SK-N-SH (cell line): Measurements from ENCODE around the gene MYO7A. TPM values are rescaled to one million over a fixed set of nuclear protein-coding genes. Genes with fewer than 3 reads are reported as not detected.
A peak's percentile ranks its signal among the peaks of the same experiment; 100 is the strongest.

Source experiments
- CTCF ChIA-PET: fragments of 300-600, 350-600 bp; formaldehyde crosslinking; extraction: SDS; loops from one replicate; lab custom pipeline; 2021; lab: Yijun Ruan, JAX
- POLR2A ChIA-PET: fragments of 350-600 bp; sonication (Branson Sonifier 250); formaldehyde crosslinking; extraction: SDS; loops from one replicate; lab custom pipeline; 2020; ENCODE audit warnings: antibody characterized with exemption, inconsistent platforms; lab: Yijun Ruan, JAX
- DNase-seq: peaks from one replicate; pipeline ENCODE4 v3.0.0; 2012
- H2AFZ ChIP-seq: fragments of 200-600 bp; sonication (generic); 2 replicates; pipeline ENCODE4 v1.8.1; 2016; ENCODE audit warnings: antibody characterized with exemption, mild to moderate bottlenecking, low read depth
- H3F3A ChIP-seq: fragments of 200-600 bp; sonication (generic); replicated peaks from 2 replicates; pipeline ENCODE3; 2016; ENCODE audit warnings: antibody characterized with exemption, mild to moderate bottlenecking; ENCODE audit not compliant: insufficient read depth
- H3K27ac ChIP-seq, 2 experiments: fragments of 200-500 bp in 1 of 2; fragments of 200-600 bp in 1 of 2; sonication (Bioruptor generic) in 1 of 2; sonication (generic), shearing (Covaris generic) in 1 of 2; 2 replicates each; pipeline versions ENCODE4 v1.5.1 to v1.6.1; 2014 to 2016; ENCODE audit warnings: low read depth in 2 of 2, inconsistent platforms in 1 of 2, low read length in 1 of 2, mild to moderate bottlenecking in 1 of 2, mixed read lengths in 1 of 2
- H3K27me3 ChIP-seq: fragments of 200-600 bp; sonication (generic), shearing (Covaris generic); 2 replicates; pipeline ENCODE4 v1.6.1; 2016; ENCODE audit warnings: mixed run types; ENCODE audit not compliant: insufficient read depth
- H3K36me3 ChIP-seq, 2 experiments: fragments of 200-500 bp in 1 of 2; fragments of 200-600 bp in 1 of 2; sonication (Bioruptor generic) in 1 of 2; sonication (generic) in 1 of 2; replicated peaks in 1 of 2; 2 replicates each; pipeline versions ENCODE3 to v1.5.1; 2014 to 2016; ENCODE audit warnings: low read length in 1 of 2, mild to moderate bottlenecking in 1 of 2; ENCODE audit not compliant: insufficient read depth in 2 of 2, control insufficient read depth in 1 of 2
- H3K4me1 ChIP-seq, 2 experiments: fragments of 200-500 bp in 1 of 2; fragments of 200-600 bp in 1 of 2; sonication (Bioruptor generic) in 1 of 2; sonication (generic), shearing (Covaris generic) in 1 of 2; 2 replicates each; pipeline versions ENCODE4 v1.5.1 to v1.6.1; 2014 to 2016; ENCODE audit warnings: low read depth in 1 of 2, low read length in 1 of 2, mixed run types in 1 of 2; ENCODE audit not compliant: insufficient read depth in 2 of 2, control insufficient read depth in 1 of 2
- H3K4me2 ChIP-seq: fragments of 200-600 bp; sonication (generic), shearing (Covaris generic); 2 replicates; pipeline ENCODE4 v1.6.1; 2017; ENCODE audit warnings: mixed run types
- H3K4me3 ChIP-seq, 2 experiments: fragments of 200-500 bp in 1 of 2; fragments of 200-600 bp in 1 of 2; sonication (Bioruptor generic) in 1 of 2; sonication (generic), shearing (Covaris generic) in 1 of 2; 2 replicates each; pipeline versions ENCODE4 v1.5.1 to v1.8.1; 2014 to 2016; ENCODE audit warnings: low read depth in 2 of 2, inconsistent platforms in 1 of 2, low read length in 1 of 2, mild to moderate bottlenecking in 1 of 2, mixed read lengths in 1 of 2, moderate library complexity in 1 of 2
- H3K79me2 ChIP-seq: fragments of 200-600 bp; sonication (generic); 2 replicates; pipeline ENCODE4 v1.8.1; 2017; ENCODE audit warnings: mild to moderate bottlenecking; ENCODE audit not compliant: insufficient read depth
- H3K9ac ChIP-seq: fragments of 200-600 bp; sonication (generic); 2 replicates; pipeline ENCODE4 v1.6.1; 2017; ENCODE audit warnings: mixed run types
- H3K9me2 ChIP-seq: fragments of 200-600 bp; sonication (generic); 2 replicates; pipeline ENCODE4 v1.6.1; 2017; ENCODE audit warnings: mixed run types
- H3K9me3 ChIP-seq: fragments of 200-600 bp; sonication (generic); 2 replicates; pipeline ENCODE4 v1.6.1; 2017; ENCODE audit warnings: mixed run types, mild to moderate bottlenecking, moderate library complexity
- H4K20me1 ChIP-seq: fragments of 200-600 bp; sonication (generic); 2 replicates; pipeline ENCODE4 v1.6.1; 2017; ENCODE audit warnings: mild to moderate bottlenecking, mixed run types; ENCODE audit not compliant: insufficient read depth
- ELF1 ChIP-seq: IDR thresholded peaks from 2 replicates; pipeline ENCODE4 v1.4.0; 2012
- EP300 ChIP-seq, 2 experiments: IDR thresholded peaks; 2 replicates each; pipeline versions ENCODE4 v1.4.0 to v1.6.1; 2012; ENCODE audit warnings: borderline replicate concordance in 1 of 2, low read depth in 1 of 2, low read length in 1 of 2
- EZH2phosphoT487 ChIP-seq: fragments of 200-600 bp; sonication (generic); IDR thresholded peaks from 2 replicates; pipeline ENCODE4 v1.6.1; 2017; ENCODE audit warnings: low read depth, mixed run types, mild to moderate bottlenecking, antibody characterized with exemption, moderate library complexity, borderline replicate concordance
- FOXJ3 ChIP-seq: sonication (generic); formaldehyde crosslinking; IDR thresholded peaks from 2 replicates; pipeline ENCODE4 v1.5.1; 2020; ENCODE audit warnings: mild to moderate bottlenecking, missing genetic modification reagents
- FOXM1 ChIP-seq: IDR thresholded peaks from 2 replicates; pipeline ENCODE4 v1.4.0; 2012; ENCODE audit warnings: low read depth, mild to moderate bottlenecking
- GABPA ChIP-seq: IDR thresholded peaks from 2 replicates; pipeline ENCODE4 v1.4.0; 2012; ENCODE audit warnings: low read depth, mild to moderate bottlenecking
- GATA2 ChIP-seq: sonication (generic); formaldehyde crosslinking; IDR thresholded peaks from 2 replicates; pipeline ENCODE4 v1.5.0; 2020; ENCODE audit warnings: mild to moderate bottlenecking, missing genetic modification reagents
- JUND ChIP-seq: IDR thresholded peaks from 2 replicates; pipeline ENCODE4 v1.4.0; 2012
- MAX ChIP-seq: IDR thresholded peaks from 2 replicates; pipeline ENCODE4 v1.4.0; 2012; ENCODE audit warnings: low read depth
- MXI1 ChIP-seq: IDR thresholded peaks from 2 replicates; pipeline ENCODE4 v1.6.1; 2012; ENCODE audit warnings: mild to moderate bottlenecking, low read depth, low read length, improper control_type of control experiment
- RAD21 ChIP-seq: IDR thresholded peaks from 2 replicates; pipeline ENCODE4 v1.6.1; 2012; ENCODE audit warnings: mild to moderate bottlenecking, low read length
- RCOR1 ChIP-seq: fragments of 150-350 bp; IDR thresholded peaks from 2 replicates; pipeline ENCODE4 v1.6.1; 2017; ENCODE audit warnings: antibody characterized with exemption, low read length
- REST ChIP-seq: IDR thresholded peaks from 2 replicates; pipeline ENCODE4 v1.6.1; 2012; ENCODE audit warnings: mild to moderate bottlenecking, low read depth, low read length, moderate library complexity
- RFX5 ChIP-seq: IDR thresholded peaks from 2 replicates; pipeline ENCODE4 v1.6.1; 2012; ENCODE audit warnings: mild to moderate bottlenecking, improper control_type of control experiment, low read length
- RXRA ChIP-seq: IDR thresholded peaks from 2 replicates; pipeline ENCODE4 v1.4.0; 2012; ENCODE audit warnings: low read depth, mild to moderate bottlenecking, borderline replicate concordance
- SMC3 ChIP-seq: IDR thresholded peaks from 2 replicates; pipeline ENCODE4 v1.6.1; 2012; ENCODE audit warnings: low read depth, low read length, improper control_type of control experiment
- TEAD4 ChIP-seq: IDR thresholded peaks from 2 replicates; pipeline ENCODE4 v1.4.0; 2012; ENCODE audit warnings: mild to moderate bottlenecking, borderline replicate concordance; ENCODE audit not compliant: insufficient read depth
- USF2 ChIP-seq: fragments of 150-350 bp; IDR thresholded peaks from 2 replicates; pipeline ENCODE4 v1.6.1; 2017; ENCODE audit warnings: antibody characterized with exemption, low read length, low read depth, borderline replicate concordance
- YY1 ChIP-seq: IDR thresholded peaks from 2 replicates; pipeline ENCODE4 v1.4.0; 2012; ENCODE audit warnings: low read depth, mild to moderate bottlenecking
- WGBS: methylation state at CpG from one replicate; pipeline ENCODE4 v1.1.6; 2017; ENCODE audit warnings: low lambda C conversion rate; 5-methylcytosine and 5-hydroxymethylcytosine counted together
- polyA plus RNA-seq, 3 experiments: library from polyadenylated mRNA; depleted of rRNA; stranded (reverse); fragments of >200 nt; gene quantifications; 2 replicates each; pipeline ENCODE4 v1.2.3, GENCODE V29; 2012

Gene MYO7A
- polyA plus RNA-seq, 1 of the 3 experiments (the other 2 are of a cell fraction), result 0.08 TPM

DNA sequence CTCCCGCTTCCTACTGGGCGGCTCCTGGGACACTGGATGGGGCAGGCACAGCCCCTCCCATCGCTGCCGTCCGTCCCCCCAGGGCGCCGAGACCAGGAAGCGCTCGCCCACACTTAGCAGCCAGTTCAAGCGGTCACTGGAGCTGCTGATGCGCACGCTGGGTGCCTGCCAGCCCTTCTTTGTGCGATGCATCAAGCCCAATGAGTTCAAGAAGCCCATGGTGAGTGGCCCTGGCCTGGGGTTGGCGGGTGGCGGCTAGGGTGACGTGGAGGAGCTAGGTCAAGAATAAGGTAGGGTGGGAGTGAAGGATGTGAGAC lies 44.6 kb downstream of the MYO7A start:
- peak; percentile 51 for DNase-seq
- H3K79me2 ChIP-seq, result no peaks in the 10 kb centered on the region
- H3K9me3 ChIP-seq, result no peaks in the 10 kb centered on the region
- H3K9ac ChIP-seq, result no peak overlapping the region
- H3K4me2 ChIP-seq, result no peak overlapping the region
- no peaks in the 10 kb centered on the region for H4K20me1 ChIP-seq
- POLR2A ChIA-PET, result no interaction called here
- H3K9me2 ChIP-seq, result no peaks in the 10 kb centered on the region
- CTCF ChIA-PET, result interaction anchor here (3.3 to 5.0 kb wide), 2 partner anchors 15 to 45 kb away, joined by 19 to 41 read pairs; partner anchors contain the start of gene MYO7A
- no peaks in the 10 kb centered on the region for H3K36me3 ChIP-seq
- no peak overlapping the region for H3K27ac ChIP-seq
- no peak overlapping the region for H2AFZ ChIP-seq
- H3K27me3 ChIP-seq, result no peaks in the 10 kb centered on the region
- no peak for TF ChIP-seq EP300 (IDR thresholded peaks at IDR 0.05; ENCODE audit: borderline replicate concordance in 1 of 2, low read depth in 1 of 2, low read length in 1 of 2)
- no peaks in the 10 kb centered on the region; a peak in 1 of 4 replicates for H3K4me1 ChIP-seq
- no peaks in the 10 kb centered on the region for H3F3A ChIP-seq
- WGBS, result 88% methylated on average over 11 of the region's 16 CpGs
- H3K4me3 ChIP-seq, result no peak overlapping the region

DNA sequence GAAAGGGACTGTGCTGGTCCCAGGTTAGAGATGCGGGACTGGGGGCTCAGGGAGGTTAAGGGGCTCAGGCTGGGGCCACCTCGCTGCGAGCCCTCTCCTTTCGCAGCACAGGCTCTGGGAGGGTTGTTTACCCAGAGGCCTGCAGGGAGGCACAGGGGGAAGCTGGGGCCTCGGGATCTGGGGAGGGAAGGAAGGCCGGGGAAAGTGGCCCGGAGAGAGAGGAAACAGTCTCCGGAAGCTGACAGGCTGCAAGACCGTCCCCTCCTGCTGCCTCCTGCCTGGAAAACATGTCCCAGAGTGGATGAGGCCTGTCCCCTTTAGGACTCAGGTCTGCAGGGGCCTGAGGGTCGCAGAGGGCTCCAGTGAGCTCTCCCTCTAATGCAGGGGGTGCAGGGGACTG lies 45.4 kb downstream of the MYO7A start:
- no peaks in the 10 kb centered on the region for H3K36me3 ChIP-seq
- H3K9ac ChIP-seq, result no peak overlapping the region
- no peaks in the 10 kb centered on the region for H3K79me2 ChIP-seq
- TF ChIP-seq MXI1, result no peak
- no peak for TF ChIP-seq TEAD4
- no peak for TF ChIP-seq ELF1
- no peak for TF ChIP-seq FOXM1
- no peak for TF ChIP-seq YY1
- TF ChIP-seq RXRA, result no peak
- TF ChIP-seq RAD21, result no peak
- no peak for TF ChIP-seq REST
- TF ChIP-seq GATA2, result no peak
- no peak for TF ChIP-seq JUND
- TF ChIP-seq EP300 (IDR thresholded peaks at IDR 0.05; ENCODE audit: borderline replicate concordance in 1 of 2, low read depth in 1 of 2, low read length in 1 of 2), result no peak
- no peak for TF ChIP-seq RCOR1
- no peak for TF ChIP-seq EZH2phosphoT487
- TF ChIP-seq GABPA, result no peak
- TF ChIP-seq USF2, result no peak
- no peak for TF ChIP-seq RFX5
- no peak for TF ChIP-seq MAX
- no peak for TF ChIP-seq FOXJ3
- no peak for TF ChIP-seq SMC3
- WGBS, result 79% methylated on average over 10 of the region's 10 CpGs
- H3K27me3 ChIP-seq, result no peaks in the 10 kb centered on the region
- H3K4me2 ChIP-seq, result no peak overlapping the region
- no peak overlapping the region for H3K27ac ChIP-seq
- DNase-seq, result no peak
- no peaks in the 10 kb centered on the region for H3F3A ChIP-seq
- H3K4me1 ChIP-seq, result no peaks in the 10 kb centered on the region; a peak in 1 of 4 replicates
- no peaks in the 10 kb centered on the region for H4K20me1 ChIP-seq
- H3K9me3 ChIP-seq, result no peaks in the 10 kb centered on the region
- no peak overlapping the region for H3K4me3 ChIP-seq
- no peaks in the 10 kb centered on the region for H3K9me2 ChIP-seq
- no peak overlapping the region for H2AFZ ChIP-seq
- ChIA-PET POLR2A (no interaction called here), CTCF (interaction anchor here (0.9 to 5.0 kb wide), 5 partner anchors 14 to 254 kb away, joined by 3 to 41 read pairs (median 4); partner anchors contain the start of gene MYO7A)
